H9 (cell line): Measurements from ENCODE around the gene RIMS1. TPM values are rescaled to one million over a fixed set of nuclear protein-coding genes. Genes with fewer than 3 reads are reported as not detected.

Experiments
- DNase-seq: peaks from one replicate; pipeline ENCODE4 v3.0.0-alpha.2; 2017
- H2AFZ ChIP-seq: one replicate; pipeline ENCODE4 v1.6.1; 2013; ENCODE audit warnings: mild to moderate bottlenecking, low read length, control low read depth, moderate library complexity
- H2AK5ac ChIP-seq: 2 replicates; pipeline ENCODE4 v1.6.1; 2013; ENCODE audit warnings: low read length, control low read depth, mixed read lengths; ENCODE audit not compliant: insufficient read length
- H2BK120ac ChIP-seq: one replicate; pipeline ENCODE4 v1.6.1; 2013; ENCODE audit warnings: low read depth, mild to moderate bottlenecking, low read length, control low read depth, inconsistent platforms; ENCODE audit not compliant: poor library complexity, severe bottlenecking
- H2BK12ac ChIP-seq: 2 replicates; pipeline ENCODE4 v1.6.1; 2013; ENCODE audit warnings: low read length, control low read depth, mixed read lengths, low read depth; ENCODE audit not compliant: insufficient read length
- H2BK15ac ChIP-seq: 2 replicates; pipeline ENCODE4 v1.6.1; 2013; ENCODE audit warnings: low read depth, low read length, control low read depth
- H2BK20ac ChIP-seq: one replicate; pipeline ENCODE4 v1.6.1; 2013; ENCODE audit warnings: low read depth, mild to moderate bottlenecking, low read length, control low read depth, inconsistent platforms; ENCODE audit not compliant: poor library complexity, severe bottlenecking
- H2BK5ac ChIP-seq: 2 replicates; pipeline ENCODE4 v1.6.1; 2013; ENCODE audit warnings: low read length, control low read depth, mixed read lengths; ENCODE audit not compliant: insufficient read length
- H3K14ac ChIP-seq: 2 replicates; pipeline ENCODE4 v1.6.1; 2013; ENCODE audit warnings: low read length, control low read depth; ENCODE audit not compliant: insufficient read depth
- H3K18ac ChIP-seq: 2 replicates; pipeline ENCODE4 v1.6.1; 2013; ENCODE audit warnings: low read depth, mild to moderate bottlenecking, mixed read lengths, low read length, control low read depth; ENCODE audit not compliant: insufficient read length
- H3K23ac ChIP-seq: 2 replicates; pipeline ENCODE4 v1.6.1; 2013; ENCODE audit warnings: low read length, control low read depth, mixed read lengths, low read depth; ENCODE audit not compliant: insufficient read length
- H3K23me2 ChIP-seq: 2 replicates; pipeline ENCODE4 v1.6.1; 2013; ENCODE audit warnings: low read depth, mild to moderate bottlenecking, mixed read lengths, low read length, control low read depth; ENCODE audit not compliant: insufficient read length, poor library complexity, severe bottlenecking
- H3K27ac ChIP-seq: 2 replicates; pipeline ENCODE4 v1.5.1; 2013; ENCODE audit warnings: low read length, control low read depth, mixed read lengths, low read depth; ENCODE audit not compliant: insufficient read length
- H3K27me3 ChIP-seq: 2 replicates; pipeline ENCODE4 v1.6.1; 2013; ENCODE audit warnings: low read length, control low read depth, inconsistent platforms; ENCODE audit not compliant: insufficient read depth
- H3K4ac ChIP-seq: 2 replicates; pipeline ENCODE4 v1.6.1; 2013; ENCODE audit warnings: low read depth, mild to moderate bottlenecking, control low read depth, inconsistent platforms, low read length, moderate library complexity
- H3K4me1 ChIP-seq: 2 replicates; pipeline ENCODE4 v1.6.1; 2013; ENCODE audit warnings: low read length, control low read depth, inconsistent platforms; ENCODE audit not compliant: insufficient read depth
- H3K4me2 ChIP-seq: 2 replicates; pipeline ENCODE4 v1.6.1; 2013; ENCODE audit warnings: low read length, control low read depth, mixed read lengths; ENCODE audit not compliant: insufficient read length, insufficient read depth
- H3K56ac ChIP-seq: 2 replicates; pipeline ENCODE4 v1.6.1; 2013; ENCODE audit warnings: low read depth, mild to moderate bottlenecking, mixed read lengths, low read length, control low read depth; ENCODE audit not compliant: insufficient read length
- H3K79me1 ChIP-seq: 2 replicates; pipeline ENCODE4 v1.6.1; 2013; ENCODE audit warnings: low read depth, mild to moderate bottlenecking, moderate library complexity, low read length, control low read depth, inconsistent platforms; ENCODE audit not compliant: insufficient read depth, poor library complexity, severe bottlenecking
- H3K79me2 ChIP-seq: 2 replicates; pipeline ENCODE4 v1.6.1; 2013; ENCODE audit warnings: low read length, control low read depth, inconsistent platforms; ENCODE audit not compliant: insufficient read depth
- H3K9ac ChIP-seq: 2 replicates; pipeline ENCODE4 v1.6.1; 2013; ENCODE audit warnings: low read length, control low read depth, mixed read lengths; ENCODE audit not compliant: insufficient read length; ENCODE audit errors: extremely low read depth
- H3K9me3 ChIP-seq: one replicate; pipeline ENCODE4 v1.6.1; 2013; ENCODE audit warnings: low read depth, low read length, inconsistent platforms; ENCODE audit not compliant: control insufficient read depth
- H3T11ph ChIP-seq: one replicate; pipeline ENCODE4 v1.6.1; 2013; ENCODE audit warnings: mild to moderate bottlenecking, low read length, control low read depth, inconsistent platforms
- H4K20me1 ChIP-seq: one replicate; pipeline ENCODE4 v1.6.1; 2013; ENCODE audit not compliant: control insufficient read depth, insufficient read length, insufficient read depth
- H4K5ac ChIP-seq: 2 replicates; pipeline ENCODE4 v1.6.1; 2013; ENCODE audit warnings: low read depth, mild to moderate bottlenecking, mixed read lengths, low read length, control low read depth; ENCODE audit not compliant: insufficient read length
- H4K8ac ChIP-seq: replicated peaks from 2 replicates; pipeline ENCODE4 v1.6.1; 2013; ENCODE audit warnings: low read length, control low read depth, mixed read lengths, low read depth; ENCODE audit not compliant: insufficient read length
- H4K91ac ChIP-seq: 2 replicates; pipeline ENCODE4 v1.6.1; 2013; ENCODE audit warnings: low read depth, mild to moderate bottlenecking, moderate library complexity, mixed read lengths, low read length, control low read depth; ENCODE audit not compliant: insufficient read length
- H3K27ac Mint-ChIP-seq, 3 experiments: 2 replicates in 2 of 3; 3 replicates in 1 of 3; pipeline ENCODE4 v1.8.0; 2020 to 2021; ENCODE audit warnings: mixed read lengths in 3 of 3, mild to moderate bottlenecking in 1 of 3, moderate library complexity in 1 of 3
- H3K27me3 Mint-ChIP-seq: 2 replicates; pipeline ENCODE4 v1.8.0; 2021; ENCODE audit warnings: low read depth, mild to moderate bottlenecking, moderate library complexity, mixed read lengths
- H3K36me3 Mint-ChIP-seq, 3 experiments: 2 replicates in 2 of 3; 3 replicates in 1 of 3; pipeline ENCODE4 v1.8.0; 2020 to 2021; ENCODE audit warnings: low read depth in 3 of 3, mixed read lengths in 3 of 3; ENCODE audit not compliant: insufficient read depth in 1 of 3
- H3K4me1 Mint-ChIP-seq, 2 experiments: 2 replicates each; pipeline ENCODE4 v1.8.0; 2020; ENCODE audit warnings: mixed read lengths in 2 of 2
- H3K4me3 Mint-ChIP-seq, 2 experiments: 2 replicates in 1 of 2; 3 replicates in 1 of 2; pipeline ENCODE4 v1.8.0; 2020 to 2021; ENCODE audit warnings: mild to moderate bottlenecking in 2 of 2, mixed read lengths in 2 of 2, moderate library complexity in 1 of 2
- H3K9me3 Mint-ChIP-seq, 2 experiments: 2 replicates in 1 of 2; 3 replicates in 1 of 2; pipeline ENCODE4 v1.8.0; 2020; ENCODE audit warnings: mild to moderate bottlenecking in 2 of 2, mixed read lengths in 2 of 2, moderate library complexity in 1 of 2
- CTCF ChIP-seq: fragments of 200-600 bp; sonication (generic); conservative IDR thresholded peaks from 3 replicates; pipeline ENCODE4 v1.8.0; 2021; ENCODE audit warnings: antibody characterized with exemption, mild to moderate bottlenecking
- total RNA-seq: library from RNA; stranded (reverse); gene quantifications from 2 replicates; pipeline ENCODE4 v1.2.1, GENCODE V29; 2021

Gene RIMS1
- total RNA-seq, 1 experiment from 2014 or later: 0.83 TPM

- Histone ChIP-seq H2BK5ac (no peak overlapping the region), H2AK5ac (no peak overlapping the region), H3K56ac (no peak overlapping the region), H3K4me1 (no peaks in the 10 kb centered on the region; the same call in 1 of the 2 replicates), H4K91ac (no peak overlapping the region), H3K23me2 (no peaks in the 10 kb centered on the region), H2BK20ac (no peak overlapping the region), H3K4me2 (no peak overlapping the region), H3K79me1 (no peaks in the 10 kb centered on the region), H3K4ac (no peak overlapping the region), H3K9ac (no peak overlapping the region), H2BK15ac (no peak overlapping the region), H2BK120ac (no peak overlapping the region), H2BK12ac (no peak overlapping the region), H4K20me1 (no peaks in the 10 kb centered on the region), H3K27me3 (no peaks in the 10 kb centered on the region), H3K14ac (no peak overlapping the region), H3T11ph (no peak overlapping the region), H4K8ac (no peak overlapping the region), H3K18ac (no peak overlapping the region), H3K9me3 (no peaks in the 10 kb centered on the region), H3K79me2 (no peaks in the 10 kb centered on the region), H4K5ac (no peak overlapping the region), H3K27ac (no peak overlapping the region), H2AFZ (no peak overlapping the region), H3K23ac (no peak overlapping the region)
- no peak for TF ChIP-seq CTCF
- Mint-ChIP-seq H3K27me3 (no peaks in the 10 kb centered on the region), H3K36me3 (no peaks in the 10 kb centered on the region), H3K9me3 (no peaks in the 10 kb centered on the region), H3K4me3 (no peak overlapping the region), H3K4me1 (peaks cover 6 to 11% of the 10 kb centered on the region in 2 experiments), H3K27ac (no peak overlapping the region)
- no peak for DNase-seq
These were observed 149.1 kb downstream of the RIMS1 start for GRCh38 chr6:72035486-72035885.
